SH-SY5Y (cell line): Measurements from ENCODE around the gene SH3D21.

ENCODE experiments used
- GATA2 ChIP-seq: IDR thresholded peaks from 2 replicates; pipeline ENCODE4 v1.6.1; 2011; ENCODE audit warnings: mild to moderate bottlenecking, low read depth, low read length
- GATA3 ChIP-seq: IDR thresholded peaks from 2 replicates; pipeline ENCODE4 v1.6.1; 2011; ENCODE audit warnings: low read depth, mild to moderate bottlenecking, low read length, moderate library complexity

DNA sequence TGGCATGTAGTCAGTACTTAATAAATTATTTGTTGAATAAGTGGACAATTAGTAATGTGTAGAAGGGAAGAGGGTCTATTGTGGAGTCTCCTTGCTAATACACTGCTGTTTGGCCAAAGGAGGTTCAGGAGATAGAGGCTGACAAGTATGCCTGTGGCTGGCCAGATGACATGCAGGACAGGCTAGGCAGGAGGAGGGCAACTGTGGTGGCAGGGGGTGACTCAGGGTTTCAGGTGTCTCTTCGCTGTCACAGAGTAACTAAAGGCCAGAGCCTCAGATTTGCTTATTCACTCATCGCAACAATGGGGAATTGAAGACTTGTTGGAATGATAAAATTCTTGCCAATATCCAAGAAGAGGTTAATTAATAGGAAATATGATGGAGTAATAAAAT lies 48.8 kb upstream of the SH3D21 start:
- TF ChIP-seq GATA3: no peak
- TF ChIP-seq GATA2: no peak
